ENCODE results near the gene CDH10. TPM values are rescaled to one million over a fixed set of nuclear protein-coding genes. Genes with fewer than 3 reads are reported as not detected.

CDH10 gene
- total RNA-seq, 1 donor from 2014 or later: not detected

DNA sequence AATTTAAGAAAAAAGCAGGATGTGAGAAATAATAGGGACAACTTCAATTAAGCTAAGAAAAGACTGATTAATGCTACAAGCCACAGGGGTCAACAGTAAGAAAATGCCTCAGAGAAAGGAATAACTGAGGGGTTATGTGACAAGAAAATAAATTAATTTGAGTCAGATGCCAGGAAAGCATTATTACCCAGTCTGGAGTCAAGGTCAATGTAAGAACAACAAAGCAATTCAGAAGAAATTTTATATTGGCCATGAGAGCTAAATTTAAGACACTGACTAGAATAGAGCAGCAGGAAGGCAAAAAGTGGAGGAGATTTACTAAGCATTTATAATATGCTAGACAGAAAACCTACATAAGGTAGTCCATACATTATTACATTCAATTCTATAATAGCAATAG is 73.5 kb downstream of the CDH10 start:
- H3K9me3 Mint-ChIP-seq (ENCODE audit: low read depth): no peaks in the 10 kb centered on the region
- DNase-seq (ENCODE audit: low spot score): no peak
- no peaks in the 10 kb centered on the region for H3K36me3 Mint-ChIP-seq (ENCODE audit: low read depth)
- H3K4me1 Mint-ChIP-seq (ENCODE audit: low read depth): no peaks in the 10 kb centered on the region
- no peaks in the 10 kb centered on the region for H3K27me3 Mint-ChIP-seq (ENCODE audit: low read depth)
- TF ChIP-seq, protein P1, sequence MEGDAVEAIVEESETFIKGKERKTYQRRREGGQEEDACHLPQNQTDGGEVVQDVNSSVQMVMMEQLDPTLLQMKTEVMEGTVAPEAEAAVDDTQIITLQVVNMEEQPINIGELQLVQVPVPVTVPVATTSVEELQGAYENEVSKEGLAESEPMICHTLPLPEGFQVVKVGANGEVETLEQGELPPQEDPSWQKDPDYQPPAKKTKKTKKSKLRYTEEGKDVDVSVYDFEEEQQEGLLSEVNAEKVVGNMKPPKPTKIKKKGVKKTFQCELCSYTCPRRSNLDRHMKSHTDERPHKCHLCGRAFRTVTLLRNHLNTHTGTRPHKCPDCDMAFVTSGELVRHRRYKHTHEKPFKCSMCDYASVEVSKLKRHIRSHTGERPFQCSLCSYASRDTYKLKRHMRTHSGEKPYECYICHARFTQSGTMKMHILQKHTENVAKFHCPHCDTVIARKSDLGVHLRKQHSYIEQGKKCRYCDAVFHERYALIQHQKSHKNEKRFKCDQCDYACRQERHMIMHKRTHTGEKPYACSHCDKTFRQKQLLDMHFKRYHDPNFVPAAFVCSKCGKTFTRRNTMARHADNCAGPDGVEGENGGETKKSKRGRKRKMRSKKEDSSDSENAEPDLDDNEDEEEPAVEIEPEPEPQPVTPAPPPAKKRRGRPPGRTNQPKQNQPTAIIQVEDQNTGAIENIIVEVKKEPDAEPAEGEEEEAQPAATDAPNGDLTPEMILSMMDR (IDR thresholded peaks at IDR 0.05): no peak
- no peak overlapping the region for H3K4me3 Mint-ChIP-seq (ENCODE audit: unreplicated experiment)
- H3K27ac Mint-ChIP-seq (ENCODE audit: unreplicated experiment): no peak overlapping the region

DNA sequence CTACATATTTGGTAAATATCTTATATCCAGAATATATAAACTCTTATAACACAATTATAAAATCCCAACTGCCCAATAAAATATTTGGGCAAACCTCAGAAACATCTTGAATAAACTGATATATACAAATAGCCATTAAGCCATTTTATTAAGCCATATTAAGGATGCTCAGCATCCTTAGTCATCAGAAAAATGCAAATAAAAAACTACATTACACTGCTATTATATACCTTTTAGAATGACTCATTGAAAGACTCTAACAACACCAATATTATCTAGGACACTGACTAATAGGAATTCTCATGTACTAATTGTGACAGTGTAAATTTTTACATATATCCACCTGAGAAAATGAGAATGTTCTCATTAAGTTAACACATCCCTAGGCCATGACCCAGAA is 77.8 kb downstream of the CDH10 start:
- Mint-ChIP-seq H3K9me3 (ENCODE audit: low read depth) (no peaks in the 10 kb centered on the region), H3K4me3 (ENCODE audit: unreplicated experiment) (no peak overlapping the region), H3K27ac (ENCODE audit: unreplicated experiment) (no peak overlapping the region), H3K36me3 (ENCODE audit: low read depth) (no peaks in the 10 kb centered on the region), H3K4me1 (ENCODE audit: low read depth) (no peaks in the 10 kb centered on the region), H3K27me3 (ENCODE audit: low read depth) (no peaks in the 10 kb centered on the region)
- TF ChIP-seq, protein P1 (IDR thresholded peaks at IDR 0.05): no peak
- no peak for DNase-seq (ENCODE audit: low spot score)

DNA sequence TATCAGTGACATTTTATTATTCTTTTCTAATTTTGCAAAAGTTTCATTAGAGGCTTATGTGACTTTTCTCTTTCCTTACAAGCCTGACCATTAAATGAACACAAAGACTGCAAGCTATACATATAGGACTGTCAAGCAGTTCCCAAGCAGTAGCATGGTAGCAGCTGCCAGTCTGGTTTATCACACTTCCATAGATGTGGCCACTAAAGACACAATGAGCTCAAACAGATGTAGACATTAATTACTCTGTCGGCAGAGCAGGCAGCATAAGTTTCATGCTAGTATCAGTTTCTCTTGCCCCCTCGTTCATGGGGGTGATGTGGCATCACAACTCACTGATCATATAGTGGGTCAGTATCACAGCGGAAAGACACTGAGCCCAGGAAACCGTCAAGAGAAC is 89.5 kb downstream of the CDH10 start:
- TF ChIP-seq, protein P1 (IDR thresholded peaks at IDR 0.05): no peak
- Mint-ChIP-seq H3K4me1 (ENCODE audit: low read depth) (no peaks in the 10 kb centered on the region), H3K4me3 (ENCODE audit: unreplicated experiment) (no peak overlapping the region), H3K27ac (ENCODE audit: unreplicated experiment) (no peak overlapping the region), H3K27me3 (ENCODE audit: low read depth) (peaks cover 8% of the 10 kb centered on the region), H3K9me3 (ENCODE audit: low read depth) (no peaks in the 10 kb centered on the region), H3K36me3 (ENCODE audit: low read depth) (no peaks in the 10 kb centered on the region)
- DNase-seq (ENCODE audit: low spot score): no peak

DNA sequence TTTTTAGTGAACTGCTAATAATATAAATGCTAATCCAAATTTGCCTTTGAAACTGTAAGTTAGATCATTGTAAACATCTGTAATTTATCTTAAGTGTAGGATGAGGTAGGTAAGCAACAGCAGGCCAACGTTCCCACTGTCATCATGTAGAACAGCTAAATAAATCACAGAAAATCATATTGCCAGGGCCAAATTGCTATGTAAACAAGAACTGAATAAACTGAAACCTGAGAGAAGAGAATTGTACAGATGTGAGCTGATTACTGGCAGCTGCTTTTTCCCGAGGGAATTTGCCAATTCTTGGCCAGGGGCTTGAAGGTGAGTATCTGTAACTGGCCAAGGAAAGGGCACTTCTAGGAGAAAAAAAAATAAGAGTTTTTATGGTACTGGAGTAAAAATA is 97.6 kb downstream of the CDH10 start:
- Mint-ChIP-seq H3K36me3 (ENCODE audit: low read depth) (no peaks in the 10 kb centered on the region), H3K27ac (ENCODE audit: unreplicated experiment) (no peak overlapping the region), H3K9me3 (ENCODE audit: low read depth) (peaks cover 4% of the 10 kb centered on the region), H3K4me3 (ENCODE audit: unreplicated experiment) (no peak overlapping the region), H3K4me1 (ENCODE audit: low read depth) (no peaks in the 10 kb centered on the region), H3K27me3 (ENCODE audit: low read depth) (peaks cover 5% of the 10 kb centered on the region)
- DNase-seq (ENCODE audit: low spot score): no peak
- TF ChIP-seq, protein P1 (IDR thresholded peaks at IDR 0.05): no peak

DNA sequence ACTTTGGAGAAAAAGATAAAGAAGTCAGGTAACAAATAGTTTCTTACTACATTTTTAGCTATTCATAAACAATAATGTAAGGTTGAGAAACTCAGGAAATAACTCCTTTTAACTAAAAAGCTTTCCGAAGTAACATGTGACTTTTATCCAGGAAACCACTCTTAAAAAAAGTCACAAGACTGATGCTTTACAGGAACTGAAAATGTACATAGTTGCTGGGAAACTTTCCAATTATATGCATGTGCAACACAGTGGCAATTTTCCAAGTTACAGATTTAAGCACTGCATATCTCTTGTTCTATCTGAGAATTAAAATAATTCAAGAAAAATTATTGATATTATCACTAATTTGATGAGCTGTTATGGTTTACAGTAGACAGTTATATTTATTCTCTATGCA is 105.2 kb downstream of the CDH10 start:
- TF ChIP-seq, protein P1 (IDR thresholded peaks at IDR 0.05): no peak
- Mint-ChIP-seq H3K4me1 (ENCODE audit: low read depth) (no peaks in the 10 kb centered on the region), H3K27ac (ENCODE audit: unreplicated experiment) (no peak overlapping the region), H3K27me3 (ENCODE audit: low read depth) (no peaks in the 10 kb centered on the region), H3K9me3 (ENCODE audit: low read depth) (peaks cover 3% of the 10 kb centered on the region), H3K4me3 (ENCODE audit: unreplicated experiment) (no peak overlapping the region), H3K36me3 (ENCODE audit: low read depth) (no peaks in the 10 kb centered on the region)
- no peak for DNase-seq (ENCODE audit: low spot score)
